Adrenal gland (tissue), 12 donors: ENCODE measurements around the gene TEAD1. TPM values are rescaled to one million over a fixed set of nuclear protein-coding genes. Genes with fewer than 3 reads are reported as not detected.

Source experiments
- DNase-seq, 7 donors: peaks; one replicate each; pipeline ENCODE4 v3.0.0-alpha.2; 2019 to 2020
- H3K27ac ChIP-seq, 5 donors: fragments of 200-600 bp; sonication (generic) in 4 of 5; 1 replicate in 3 of 5; 2 replicates in 2 of 5; pipeline versions ENCODE4 v1.5.1 to v1.8.0; 2016 to 2020; ENCODE audit warnings: mild to moderate bottlenecking in 1 of 5
- H3K27me3 ChIP-seq: fragments of 200-600 bp; 2 replicates; pipeline ENCODE4 v1.8.0; 2021
- H3K36me3 ChIP-seq, 2 donors: fragments of 200-600 bp; replicated peaks in 1 of 2; 1 replicate in 1 of 2; 2 replicates in 1 of 2; pipeline versions ENCODE4 v1.5.1 to v1.8.0; 2018 to 2022
- H3K4me1 ChIP-seq, 2 donors: fragments of 200-600 bp; replicated peaks in 1 of 2; 1 replicate in 1 of 2; 2 replicates in 1 of 2; pipeline versions ENCODE4 v1.5.1 to v1.8.0; 2018 to 2021
- H3K4me3 ChIP-seq, 4 donors: fragments of 200-600 bp; sonication (generic) in 3 of 4; one replicate each; pipeline ENCODE4 v1.5.1; 2016 to 2018
- H3K9me3 ChIP-seq, 3 donors: fragments of 200-600 bp; sonication (generic) in 1 of 3; replicated peaks in 1 of 3; 1 replicate in 2 of 3; 2 replicates in 1 of 3; pipeline versions ENCODE4 v1.5.1 to v1.8.0; 2016 to 2021
- POLR2A ChIP-seq, 2 donors: fragments of 450-650 bp; IDR thresholded peaks; one replicate each; pipeline ENCODE4 v1.6.1; 2017; ENCODE audit warnings: antibody characterized with exemption in 2 of 2, mild to moderate bottlenecking in 2 of 2, moderate library complexity in 1 of 2
- WGBS, 4 donors: extraction: QIAGEN DNeasy Blood & Tissue Kit in 2 of 4; methylation state at CpG; one replicate each; pipeline versions ENCODE4 v1.1.5 to v1.1.7; 2013 to 2017; 5-methylcytosine and 5-hydroxymethylcytosine counted together
- intact Hi-C, 2 donors: fragments of 100-400 bp; cut with DNase I; formaldehyde crosslinking; loops; one replicate each; pipeline versions ENCODE4 v1.14.1 to v1.15.0; 2022 to 2023
- polyA plus RNA-seq, 3 donors: library from polyadenylated mRNA; stranded (reverse); fragments of 200-250 nt in 2 of 3; fragments of 350-450 nt in 1 of 3; fragmentation: Illumina TruSeq in 1 of 3; extraction: RNeasy Lipid Tissue Mini Kit (QIAGEN cat#74804) in 1 of 3; gene quantifications; one replicate each; pipeline ENCODE4 v1.2.3, GENCODE V29; 2013 to 2014
- total RNA-seq, 9 donors: library from RNA; depleted of rRNA in 4 of 9; stranded (reverse); fragments of >200 nt in 4 of 9; fragments of 120-200 nt in 1 of 9; fragmentation: NEBNext Ultra II Directional in 1 of 9; extraction: Animal tissue kit (Norgen Biotek cat#: 25700) in 1 of 9; gene quantifications; one replicate each; pipeline versions ENCODE4 v1.1.0 to v1.2.4, GENCODE V29; 2013 to 2023
- TF ChIP-seq, protein P1 (sequence below), 6 experiments: fragments of 450-650 bp in 4 of 6; fragments of 200-600 bp in 2 of 6; sonication (generic) in 1 of 6; IDR thresholded peaks; 1 replicate in 5 of 6; 2 replicates in 1 of 6; pipeline versions ENCODE4 v1.5.1 to v1.8.0; 2016 to 2021; ENCODE audit warnings: antibody characterized with exemption in 6 of 6, mild to moderate bottlenecking in 2 of 6, moderate library complexity in 1 of 6
- donor health status: healthy with polysubstance abuse.
- donor health status: Bipolar disorder and iron deficiency.
- donor health status: DM: yes; HTN: yes; CAD: no.
- donor health status: DM: no; HTN: no; CAD: no.
- donor health status: DM: no; HTN: no; CAD: no.
- donor health status: DM: yes; HTN: yes; CAD: no.

TEAD1 gene
- total and polyA plus RNA-seq, 12 donors, result 3.9 to 49.9 (median 35.1) TPM

DNA sequence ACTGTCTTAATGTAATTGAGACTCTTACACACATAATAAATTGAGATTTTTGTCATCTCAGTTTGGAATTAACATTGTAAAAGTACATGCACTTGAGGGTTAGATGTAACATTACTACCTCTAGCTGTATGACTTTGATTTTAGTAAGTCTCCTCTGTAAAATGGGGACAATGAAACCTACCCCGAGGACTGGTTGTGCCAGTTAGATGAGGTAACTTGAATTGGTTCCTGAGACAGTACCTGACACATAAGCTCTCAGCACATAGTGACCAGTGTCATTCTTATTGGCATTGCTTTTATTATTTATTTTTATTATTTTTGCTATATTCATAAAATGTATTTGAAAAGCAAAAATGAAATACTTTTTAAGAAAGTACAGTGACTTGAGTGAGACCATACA lies 114.8 kb downstream of the TEAD1 start:
- no peak for DNase-seq
- Histone ChIP-seq H3K4me1 (peaks cover 0 to 15% of the 10 kb centered on the region in 2 donors), H3K27me3 (no peaks in the 10 kb centered on the region), H3K9me3 (no peaks in the 10 kb centered on the region), H3K27ac (no peak overlapping the region), H3K36me3 (no peaks in the 10 kb centered on the region), H3K4me3 (no peak overlapping the region)
- intact Hi-C loops, result no loop called here
- WGBS, 4 donors, result 81 to 94% (median 91%) methylated on average over 1 of the region's 1 CpG
- TF ChIP-seq, protein P1, sequence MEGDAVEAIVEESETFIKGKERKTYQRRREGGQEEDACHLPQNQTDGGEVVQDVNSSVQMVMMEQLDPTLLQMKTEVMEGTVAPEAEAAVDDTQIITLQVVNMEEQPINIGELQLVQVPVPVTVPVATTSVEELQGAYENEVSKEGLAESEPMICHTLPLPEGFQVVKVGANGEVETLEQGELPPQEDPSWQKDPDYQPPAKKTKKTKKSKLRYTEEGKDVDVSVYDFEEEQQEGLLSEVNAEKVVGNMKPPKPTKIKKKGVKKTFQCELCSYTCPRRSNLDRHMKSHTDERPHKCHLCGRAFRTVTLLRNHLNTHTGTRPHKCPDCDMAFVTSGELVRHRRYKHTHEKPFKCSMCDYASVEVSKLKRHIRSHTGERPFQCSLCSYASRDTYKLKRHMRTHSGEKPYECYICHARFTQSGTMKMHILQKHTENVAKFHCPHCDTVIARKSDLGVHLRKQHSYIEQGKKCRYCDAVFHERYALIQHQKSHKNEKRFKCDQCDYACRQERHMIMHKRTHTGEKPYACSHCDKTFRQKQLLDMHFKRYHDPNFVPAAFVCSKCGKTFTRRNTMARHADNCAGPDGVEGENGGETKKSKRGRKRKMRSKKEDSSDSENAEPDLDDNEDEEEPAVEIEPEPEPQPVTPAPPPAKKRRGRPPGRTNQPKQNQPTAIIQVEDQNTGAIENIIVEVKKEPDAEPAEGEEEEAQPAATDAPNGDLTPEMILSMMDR (IDR thresholded peaks at IDR 0.05), result no peak
- TF ChIP-seq POLR2A (IDR thresholded peaks at IDR 0.05), result no peak

DNA sequence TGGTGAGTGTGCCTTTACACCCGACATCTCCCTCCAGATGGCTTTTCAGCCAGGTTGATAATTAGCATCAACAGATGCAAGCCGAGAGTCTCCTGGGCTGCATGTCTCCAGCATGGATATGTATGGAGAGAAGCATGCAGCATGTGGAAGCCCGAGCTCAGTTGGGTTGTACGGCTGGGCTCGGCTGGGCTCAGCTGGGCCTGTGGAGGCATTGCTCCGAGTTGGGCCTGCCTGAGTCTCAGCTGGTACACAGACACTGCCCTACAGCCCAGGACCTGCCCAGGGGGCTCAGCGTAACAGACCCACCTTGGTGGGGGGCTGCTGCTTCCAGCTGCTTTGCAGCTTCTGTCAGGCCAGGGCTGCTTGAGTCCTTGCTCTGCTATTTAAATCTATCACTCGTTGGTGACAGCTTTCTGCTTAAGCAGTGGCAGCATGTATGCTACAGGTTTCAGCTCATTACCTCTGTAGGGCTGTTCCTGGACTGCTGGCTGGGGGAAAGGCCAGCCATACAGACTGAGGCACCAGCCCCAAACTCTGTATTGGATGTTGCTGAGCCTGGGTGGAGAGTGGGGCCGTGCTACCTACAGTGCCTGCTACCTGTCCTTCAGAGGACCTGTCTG lies 115.5 kb downstream of the TEAD1 start:
- no peak overlapping the region for H3K27ac ChIP-seq
- TF ChIP-seq, protein P1 (IDR thresholded peaks at IDR 0.05), result no peak
- no peak for TF ChIP-seq POLR2A (IDR thresholded peaks at IDR 0.05)
- no peaks in the 10 kb centered on the region for H3K36me3 ChIP-seq
- DNase-seq, result no peak
- WGBS, 4 donors, result 85 to 95% (median 86%) methylated on average over 5 to 9 of the region's 9 CpGs
- H3K9me3 ChIP-seq, result no peaks in the 10 kb centered on the region
- peaks cover 0 to 15% of the 10 kb centered on the region in 2 donors for H3K4me1 ChIP-seq
- H3K4me3 ChIP-seq, result no peak overlapping the region
- H3K27me3 ChIP-seq, result no peaks in the 10 kb centered on the region
- intact Hi-C loops, result no loop called here

DNA sequence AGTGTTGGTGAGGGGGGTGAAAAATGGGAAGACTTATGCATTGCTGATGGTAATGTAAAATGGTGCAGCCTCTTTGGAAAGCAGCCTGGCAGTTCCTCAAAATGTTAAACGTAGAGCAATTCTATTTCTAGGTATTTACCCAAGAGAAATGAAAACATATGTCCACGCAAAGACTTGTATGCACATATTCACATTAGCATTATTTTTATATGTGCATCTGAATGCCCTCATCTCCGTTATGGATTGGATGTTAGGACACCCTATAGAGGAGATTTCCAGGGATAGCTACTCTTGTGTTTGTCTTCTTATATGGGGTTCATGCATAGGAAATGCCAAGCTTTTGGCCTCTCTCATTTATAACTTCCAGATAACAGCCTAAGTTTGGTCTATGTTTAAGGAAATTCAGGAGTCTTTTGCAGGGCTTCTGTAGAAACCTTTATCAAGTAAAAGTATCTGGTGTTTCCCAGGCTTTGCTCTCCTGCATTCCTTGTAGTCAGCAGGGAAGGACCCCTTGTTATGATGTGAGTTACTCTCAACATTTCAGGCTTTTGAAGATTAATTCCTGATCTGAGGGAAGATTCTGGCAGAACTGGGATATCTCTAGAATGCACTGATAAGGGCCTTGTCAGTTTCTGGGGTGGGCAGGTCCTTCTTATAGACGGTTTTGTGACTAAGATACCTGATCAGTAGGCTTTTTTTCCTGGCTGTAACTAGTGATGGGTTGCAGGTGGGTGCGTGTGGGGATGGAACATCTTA lies 116.8 kb downstream of the TEAD1 start:
- Histone ChIP-seq H3K4me3 (no peak overlapping the region), H3K27me3 (no peaks in the 10 kb centered on the region), H3K27ac (no peak overlapping the region), H3K9me3 (no peaks in the 10 kb centered on the region), H3K36me3 (no peaks in the 10 kb centered on the region), H3K4me1 (peaks cover 0 to 15% of the 10 kb centered on the region in 2 donors)
- no peak for DNase-seq
- WGBS, 4 donors, result 68 to 78% (median 78%) methylated on average over 5 of the region's 5 CpGs
- no peak for TF ChIP-seq POLR2A (IDR thresholded peaks at IDR 0.05)
- TF ChIP-seq, protein P1 (IDR thresholded peaks at IDR 0.05), result no peak
- intact Hi-C loops, result no loop called here

DNA sequence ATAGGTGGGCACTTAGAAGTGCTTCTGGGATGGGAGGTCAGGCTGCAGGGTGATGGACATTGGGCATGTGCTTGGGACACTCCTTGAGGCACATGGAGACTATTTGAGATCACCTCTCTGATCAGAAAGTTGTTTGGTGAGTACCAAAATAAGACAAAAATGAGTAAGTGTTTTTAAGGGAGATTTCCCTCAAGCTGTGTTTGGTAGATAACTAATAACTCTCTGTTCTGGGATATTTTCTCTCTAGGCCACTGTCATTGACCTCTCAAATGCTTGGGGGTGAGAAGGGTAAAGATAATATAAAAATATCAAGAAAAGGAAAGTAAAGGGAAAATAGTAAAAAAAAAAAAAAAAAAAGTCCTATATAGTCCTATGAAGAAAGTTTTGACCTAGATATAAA lies 117.8 kb downstream of the TEAD1 start:
- Histone ChIP-seq H3K9me3 (no peaks in the 10 kb centered on the region), H3K4me1 (peaks cover 0 to 15% of the 10 kb centered on the region in 2 donors), H3K27me3 (no peaks in the 10 kb centered on the region), H3K36me3 (no peaks in the 10 kb centered on the region), H3K4me3 (no peak overlapping the region), H3K27ac (peak overlapping the region in 1 of 5 donors; percentile 3)
- TF ChIP-seq, protein P1 (IDR thresholded peaks at IDR 0.05), result no peak
- no peak for TF ChIP-seq POLR2A (IDR thresholded peaks at IDR 0.05)
- no peak for DNase-seq
- intact Hi-C loops, result no loop called here
